Heart left ventricle (tissue), 13 donors: Measurements from ENCODE around the gene SFT2D2.

Experiments
- CTCF ChIP-seq, 12 donors: fragments of 200-600 bp; sonication (generic) in 4 of 12; IDR thresholded peaks; one replicate each; pipeline versions ENCODE4 v1.5.0 to v1.8.0; 2018 to 2022; ENCODE audit warnings: antibody characterized with exemption in 12 of 12, mild to moderate bottlenecking in 5 of 12
- POLR2A ChIP-seq, 2 donors: fragments of 450-650 bp; IDR thresholded peaks; one replicate each; pipeline ENCODE4 v1.6.1; 2017; ENCODE audit warnings: antibody characterized with exemption in 2 of 2, mild to moderate bottlenecking in 2 of 2, moderate library complexity in 2 of 2
- donor health status: ischemic (EF 13 %, LVEDD 7.1; RV severe dilation, severe dysfunction).
- donor health status: DM: no; HTN: yes; CAD: no.
- donor health status: DM: no; HTN: no; CAD: no.
- donor health status: ischemic (EF 25% LVEDD 6.9; RV normal size, moderate dysfunction).
- donor health status: ischemic (EF 25% LVEDD 5.7; RV mildly dilated, moderate dysfunction).
- donor health status: ischemic (EF 35%, LVEDD 5.7; RV mildly dilated, moderate dysfunction).
- donor health status: nonischemic (EF 11% LVEDD 7.7; RV severe dilation, severe dysfunction).
- donor health status: DM: yes; HTN: yes; CAD: no.
- donor health status: PGD.
- donor health status: ischemic (EF 29% LVEDD 5.4; RV normal size, mild dysfunction).
- donor health status: nonischemic (EF 23%, LVEDD 6.1; RV moderate dilation, normal function).

- TF ChIP-seq CTCF (IDR thresholded peaks at IDR 0.05) (no peak), POLR2A (IDR thresholded peaks at IDR 0.05) (no peak)
These were observed 71.4 kb downstream of the SFT2D2 start for GRCh38 chr1:168297019-168297730.
